CD1c-positive myeloid dendritic cell (primary cell): Measurements from ENCODE around the gene BCKDK.

ENCODE experiments used
- DNase-seq: peaks from one replicate; pipeline ENCODE4 v3.0.0-alpha.2; 2016; ENCODE audit errors: extremely low spot score

Gene BCKDK

DNA sequence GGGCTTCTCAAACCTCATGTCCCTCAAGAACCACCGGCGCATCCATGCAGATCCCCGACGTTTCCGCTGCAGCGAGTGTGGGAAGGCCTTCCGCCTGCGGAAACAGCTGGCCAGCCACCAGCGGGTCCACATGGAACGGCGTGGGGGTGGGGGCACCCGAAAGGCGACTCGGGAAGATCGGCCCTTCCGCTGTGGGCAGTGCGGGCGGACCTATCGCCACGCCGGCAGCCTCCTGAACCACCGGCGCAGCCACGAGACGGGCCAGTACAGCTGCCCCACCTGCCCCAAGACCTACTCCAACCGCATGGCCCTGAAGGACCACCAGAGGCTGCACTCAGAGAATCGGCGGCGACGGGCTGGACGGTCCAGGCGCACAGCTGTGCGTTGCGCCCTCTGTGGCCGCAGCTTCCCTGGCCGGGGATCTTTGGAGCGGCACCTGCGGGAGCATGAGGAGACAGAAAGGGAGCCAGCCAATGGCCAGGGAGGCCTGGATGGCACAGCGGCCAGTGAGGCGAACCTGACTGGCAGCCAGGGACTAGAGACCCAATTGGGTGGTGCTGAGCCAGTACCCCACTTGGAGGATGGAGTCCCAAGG, 28.1 kb upstream of the BCKDK start:
- no peak for DNase-seq

DNA sequence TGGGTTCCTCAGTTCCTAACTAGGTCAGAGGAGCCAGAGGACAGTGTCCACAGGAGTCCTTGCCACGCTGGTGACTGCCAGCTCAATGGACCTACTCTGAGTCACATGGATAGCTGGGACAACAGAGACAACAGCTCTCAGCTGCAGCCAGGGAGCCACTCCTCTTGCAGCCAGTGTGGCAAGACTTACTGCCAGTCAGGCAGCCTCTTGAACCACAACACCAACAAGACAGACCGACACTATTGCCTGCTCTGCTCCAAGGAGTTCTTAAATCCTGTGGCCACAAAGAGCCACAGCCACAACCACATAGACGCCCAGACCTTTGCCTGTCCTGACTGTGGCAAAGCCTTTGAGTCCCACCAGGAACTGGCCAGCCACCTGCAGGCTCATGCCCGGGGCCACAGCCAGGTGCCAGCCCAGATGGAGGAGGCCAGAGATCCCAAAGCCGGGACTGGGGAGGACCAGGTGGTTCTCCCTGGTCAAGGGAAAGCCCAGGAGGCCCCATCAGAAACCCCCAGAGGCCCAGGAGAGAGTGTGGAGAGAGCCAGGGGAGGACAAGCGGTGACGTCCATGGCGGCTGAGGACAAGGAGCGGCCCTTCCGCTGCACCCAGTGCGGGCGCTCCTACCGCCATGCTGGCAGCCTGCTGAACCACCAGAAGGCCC, 27.3 kb upstream of the BCKDK start:
- DNase-seq: no peak

DNA sequence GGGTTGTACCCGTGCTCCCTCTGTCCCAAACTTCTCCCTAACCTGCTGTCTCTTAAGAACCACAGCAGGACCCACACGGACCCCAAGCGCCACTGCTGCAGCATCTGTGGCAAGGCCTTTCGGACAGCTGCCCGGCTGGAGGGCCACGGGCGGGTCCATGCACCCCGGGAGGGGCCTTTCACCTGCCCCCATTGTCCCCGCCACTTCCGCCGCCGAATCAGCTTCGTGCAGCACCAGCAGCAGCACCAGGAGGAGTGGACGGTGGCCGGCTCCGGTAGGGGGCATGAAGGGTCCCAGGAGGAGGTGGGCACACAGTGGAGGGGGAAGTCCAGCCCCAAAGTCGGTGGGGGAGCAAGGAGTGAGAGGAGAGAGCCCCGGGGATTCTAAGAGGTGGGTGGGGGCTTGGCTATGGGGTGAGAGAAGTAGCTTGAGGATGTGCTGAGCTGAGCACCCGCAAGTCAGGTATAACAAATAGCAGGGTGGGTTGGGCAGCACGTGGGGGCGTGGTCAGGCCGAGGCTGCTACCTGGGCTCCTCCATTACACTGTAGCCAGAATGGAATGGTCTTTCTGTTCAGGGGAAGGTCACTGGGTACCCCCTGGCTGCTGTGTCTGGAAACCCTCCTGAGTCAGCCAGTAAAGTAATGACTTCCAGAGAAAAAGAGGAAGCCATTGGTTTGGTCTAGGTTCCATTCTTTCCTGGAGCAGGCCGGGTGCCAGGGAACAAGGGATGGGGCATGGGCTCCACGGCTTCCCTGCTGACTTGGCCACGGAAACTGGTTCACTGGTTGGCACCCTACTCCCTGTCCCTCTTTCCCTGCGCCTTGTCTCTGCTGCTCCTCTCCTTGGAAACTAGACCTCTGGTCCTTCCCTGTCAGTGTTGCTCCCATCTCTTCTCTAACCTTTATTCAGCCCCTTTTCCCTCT, 26.5 kb upstream of the BCKDK start:
- DNase-seq: no peak

DNA sequence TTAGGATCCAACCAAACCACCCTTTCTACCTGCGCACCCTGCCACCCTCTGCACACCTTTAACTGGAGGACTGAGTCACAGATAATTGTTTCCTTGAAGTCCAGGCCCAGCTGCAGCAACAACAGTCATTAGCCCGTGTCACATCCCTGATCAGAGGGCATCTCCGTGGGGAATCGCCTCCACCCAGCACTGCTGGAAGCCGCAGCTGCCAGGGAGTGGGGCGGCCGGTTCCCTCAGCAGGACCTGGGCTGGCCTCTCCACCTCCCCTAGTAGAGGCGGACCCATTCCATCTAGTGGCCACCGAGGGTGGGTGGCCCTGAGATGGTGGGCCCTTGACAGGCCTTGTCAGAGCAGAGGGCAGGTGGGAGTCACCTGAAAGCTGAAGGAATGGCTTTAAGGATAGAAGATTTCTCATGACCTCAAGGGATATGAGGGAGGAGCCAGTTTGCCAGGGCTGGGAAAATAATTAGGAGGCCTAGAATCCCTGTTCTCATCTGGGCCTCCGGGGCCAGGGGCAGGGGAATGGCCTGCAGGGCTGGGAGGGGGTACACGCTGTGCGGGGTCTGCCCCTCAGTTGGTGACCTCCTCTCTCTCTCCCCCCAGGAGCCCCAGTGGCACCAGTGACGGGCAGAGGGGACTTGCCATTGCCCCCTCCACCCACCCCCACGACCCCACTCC, 25.7 kb upstream of the BCKDK start:
- no peak for DNase-seq

DNA sequence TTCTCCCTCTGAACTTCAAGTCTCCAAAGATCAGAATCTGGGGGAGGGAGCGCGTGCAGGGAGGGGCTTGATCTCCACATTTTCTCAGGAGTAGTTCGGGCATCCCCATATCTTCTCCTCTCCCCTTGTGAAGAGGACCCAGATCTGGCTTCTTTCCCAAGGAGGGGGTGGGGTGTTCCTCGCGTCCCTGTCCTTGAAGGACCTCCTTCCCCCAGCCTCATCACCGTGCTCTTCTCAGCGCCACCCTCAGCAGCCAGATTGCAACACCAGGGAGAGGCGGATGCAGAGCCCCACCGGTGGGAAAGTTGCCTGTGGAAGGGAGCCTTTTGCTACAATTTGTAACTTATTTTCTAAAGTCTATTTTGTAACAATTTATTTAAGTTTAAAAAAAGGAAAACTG, 25.1 kb upstream of the BCKDK start:
- no peak for DNase-seq

DNA sequence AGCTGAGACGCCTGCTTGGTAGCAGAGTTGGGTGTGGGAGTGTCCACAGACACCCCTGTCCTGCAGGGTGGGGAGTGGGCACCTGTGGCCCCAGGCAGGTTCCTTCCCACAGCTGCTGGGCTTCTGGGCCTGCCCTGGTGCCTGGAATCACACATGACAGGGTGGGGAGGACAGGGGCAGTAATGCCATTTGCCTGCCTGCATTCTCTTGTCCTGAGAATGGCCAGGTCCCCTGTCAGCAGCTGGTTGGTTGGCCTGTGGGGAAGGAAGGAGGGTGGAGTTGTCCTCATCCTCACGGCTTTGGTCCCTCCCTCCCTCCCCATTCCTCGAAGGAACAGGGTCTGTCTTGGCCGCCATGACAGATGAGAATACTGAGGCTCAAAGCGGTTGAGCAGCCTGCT, 24.6 kb upstream of the BCKDK start:
- DNase-seq: no peak

DNA sequence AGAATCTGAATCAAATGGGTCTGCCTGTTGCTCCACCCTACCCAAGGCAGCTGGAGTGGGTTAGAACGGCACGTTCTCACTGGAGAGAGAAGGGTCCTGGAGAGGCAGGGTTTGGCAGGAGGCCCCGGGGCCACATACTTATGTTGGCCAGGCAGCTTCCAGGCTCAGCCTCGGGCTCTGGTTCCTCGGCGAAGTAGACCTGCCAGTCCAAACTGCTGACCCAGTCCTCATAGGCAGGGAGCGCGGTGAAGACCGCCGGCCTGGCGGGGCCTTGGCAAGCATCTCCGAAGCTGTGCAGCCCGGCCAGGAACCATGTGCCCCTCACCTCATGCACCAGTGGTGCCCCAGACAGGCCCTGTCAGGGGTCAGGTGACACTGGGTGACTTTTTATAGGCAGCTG, 24.2 kb upstream of the BCKDK start:
- DNase-seq: no peak

DNA sequence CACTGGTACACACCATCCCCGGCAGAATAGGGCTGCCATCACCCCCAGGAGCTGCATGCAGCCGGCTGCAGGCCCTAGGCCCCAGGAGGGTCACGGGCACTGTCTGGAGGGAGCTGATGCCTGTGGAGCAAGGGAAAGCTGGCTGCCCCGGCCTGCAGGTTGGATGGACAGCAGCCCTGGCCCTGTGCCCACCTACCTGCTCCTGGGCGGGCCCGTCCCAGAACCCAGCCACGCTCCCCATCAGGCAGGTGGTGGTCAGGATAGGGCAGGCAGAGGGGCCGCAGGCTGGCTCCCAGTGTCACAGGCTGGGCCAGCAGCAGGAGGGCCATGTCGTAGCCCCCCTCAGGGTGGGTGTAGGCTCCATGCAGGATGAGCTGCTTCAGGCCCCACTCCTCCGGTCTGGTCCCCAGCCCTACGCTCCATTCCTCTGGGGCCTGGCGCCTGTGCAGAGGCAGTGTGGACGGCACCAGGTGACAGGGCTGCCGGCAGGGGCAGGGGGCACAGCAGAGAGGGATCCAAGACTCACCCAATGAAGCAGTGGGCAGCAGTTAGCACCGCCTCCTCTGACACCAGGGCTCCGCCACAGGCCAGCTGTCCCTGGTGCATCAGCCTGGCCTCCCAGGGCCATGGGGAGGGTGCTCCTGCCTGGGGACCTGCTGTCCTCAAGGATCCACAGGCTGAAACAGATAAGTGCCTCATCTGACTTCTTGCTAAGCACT, 23.4 kb upstream of the BCKDK start:
- DNase-seq: no peak

DNA sequence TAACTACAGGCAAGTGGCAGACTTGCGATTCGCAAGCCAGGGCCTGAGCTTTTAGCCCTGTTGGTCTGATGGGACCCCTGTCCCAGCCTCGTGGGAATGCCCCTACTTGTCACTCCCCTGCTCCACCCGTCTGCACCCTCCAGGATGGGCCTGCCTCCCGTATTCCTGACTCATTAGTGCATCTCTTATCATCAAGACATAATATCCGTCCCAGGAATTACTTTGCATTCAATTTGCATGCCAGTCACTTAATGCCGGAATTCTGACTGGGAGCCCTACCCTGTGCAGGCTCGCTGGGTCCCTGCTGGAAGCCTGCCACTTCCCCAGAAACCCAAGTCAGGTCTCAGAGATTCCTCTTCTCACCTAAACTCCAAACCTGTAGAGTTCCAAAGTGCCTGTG, 22.8 kb upstream of the BCKDK start:
- no peak for DNase-seq

DNA sequence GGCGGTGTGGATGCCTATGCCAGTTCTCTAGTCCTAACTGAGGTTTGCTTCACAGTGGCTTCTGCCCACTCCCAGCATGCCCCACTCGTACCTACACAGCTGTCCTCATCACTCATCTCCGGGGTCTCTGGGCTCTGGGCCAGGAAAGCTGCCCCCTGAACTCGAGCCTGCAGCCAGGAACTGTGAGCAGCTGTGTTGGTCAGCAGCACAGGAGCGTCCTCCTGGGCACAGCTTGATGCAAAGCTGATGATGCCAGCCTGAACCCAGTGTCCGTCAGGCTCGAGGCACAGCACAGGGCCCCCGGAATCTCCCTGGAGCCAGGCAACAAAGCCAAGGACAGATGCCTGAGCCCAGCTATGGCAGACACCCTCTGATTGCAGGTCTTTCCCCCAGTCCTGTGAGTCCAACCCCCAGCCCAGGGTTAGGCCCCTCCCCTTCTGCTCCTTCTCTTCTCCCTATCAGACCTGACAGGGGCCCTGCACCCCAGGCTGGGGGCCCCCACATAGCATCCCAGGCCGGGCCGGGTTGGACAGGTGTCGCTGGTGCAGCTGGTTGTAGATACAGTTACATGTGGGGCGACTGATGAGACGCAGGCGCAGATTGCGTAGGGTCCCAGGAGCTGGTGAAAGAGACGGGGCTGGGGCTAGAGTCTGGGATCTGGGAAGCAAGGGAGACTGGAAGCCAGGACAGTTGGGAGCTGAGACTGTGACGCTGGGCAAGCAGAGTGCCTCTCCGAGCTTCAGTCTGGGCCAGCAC, 22.1 kb upstream of the BCKDK start:
- no peak for DNase-seq

DNA sequence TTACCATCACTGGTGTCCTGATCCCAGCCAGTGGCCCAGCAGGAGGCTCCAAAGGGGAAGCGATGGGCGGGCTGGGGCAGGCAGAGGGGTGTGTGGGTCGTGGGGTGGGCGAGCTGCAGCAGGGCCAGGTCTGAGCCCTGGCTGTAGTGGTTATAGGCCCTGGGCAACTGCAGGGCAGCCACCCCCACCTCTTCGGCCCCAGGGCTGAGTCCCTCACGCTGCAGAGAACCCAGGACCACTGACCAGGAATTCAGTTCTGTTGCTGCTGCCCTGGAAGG, 21.6 kb upstream of the BCKDK start:
- no peak for DNase-seq

DNA sequence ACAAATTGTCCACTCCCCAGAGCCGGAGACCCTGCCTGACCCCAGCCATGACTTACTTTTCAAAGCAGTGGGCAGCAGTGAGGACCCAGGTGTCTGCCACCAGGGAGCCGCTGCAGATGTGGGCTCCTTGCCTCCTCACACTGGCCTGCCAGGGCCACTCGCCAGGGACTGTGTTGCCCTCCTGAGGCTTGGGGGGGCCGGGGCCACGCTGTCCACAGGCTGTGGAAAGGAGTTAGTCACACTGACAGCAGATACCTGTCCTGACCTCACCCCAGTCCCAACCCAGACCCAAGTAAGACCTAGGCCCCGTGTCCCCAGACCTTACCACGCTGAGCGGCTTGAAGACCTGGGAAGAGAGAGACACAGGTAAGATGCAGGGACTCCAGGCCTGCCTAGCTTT, 20.7 kb upstream of the BCKDK start:
- no peak for DNase-seq

DNA sequence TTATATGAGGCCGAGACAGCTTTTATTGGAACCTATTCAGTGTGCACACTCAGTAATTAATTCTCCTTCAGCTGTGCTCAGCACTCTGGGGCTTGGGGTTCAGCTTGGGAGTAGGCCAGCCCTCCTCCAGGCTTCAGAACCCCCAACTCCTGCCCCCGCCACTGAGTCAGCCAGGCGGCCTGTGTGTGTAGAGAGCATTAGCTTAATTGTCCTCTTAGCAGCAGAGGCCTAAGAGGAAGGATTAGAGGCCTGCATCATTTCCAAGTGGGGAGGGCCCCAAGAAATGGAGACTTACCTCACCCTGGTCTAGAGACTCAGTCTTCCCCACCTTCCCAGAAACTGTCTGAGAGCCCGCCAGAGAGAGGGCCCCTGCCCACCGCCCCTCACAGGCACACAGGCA, 20.2 kb upstream of the BCKDK start:
- DNase-seq: no peak

DNA sequence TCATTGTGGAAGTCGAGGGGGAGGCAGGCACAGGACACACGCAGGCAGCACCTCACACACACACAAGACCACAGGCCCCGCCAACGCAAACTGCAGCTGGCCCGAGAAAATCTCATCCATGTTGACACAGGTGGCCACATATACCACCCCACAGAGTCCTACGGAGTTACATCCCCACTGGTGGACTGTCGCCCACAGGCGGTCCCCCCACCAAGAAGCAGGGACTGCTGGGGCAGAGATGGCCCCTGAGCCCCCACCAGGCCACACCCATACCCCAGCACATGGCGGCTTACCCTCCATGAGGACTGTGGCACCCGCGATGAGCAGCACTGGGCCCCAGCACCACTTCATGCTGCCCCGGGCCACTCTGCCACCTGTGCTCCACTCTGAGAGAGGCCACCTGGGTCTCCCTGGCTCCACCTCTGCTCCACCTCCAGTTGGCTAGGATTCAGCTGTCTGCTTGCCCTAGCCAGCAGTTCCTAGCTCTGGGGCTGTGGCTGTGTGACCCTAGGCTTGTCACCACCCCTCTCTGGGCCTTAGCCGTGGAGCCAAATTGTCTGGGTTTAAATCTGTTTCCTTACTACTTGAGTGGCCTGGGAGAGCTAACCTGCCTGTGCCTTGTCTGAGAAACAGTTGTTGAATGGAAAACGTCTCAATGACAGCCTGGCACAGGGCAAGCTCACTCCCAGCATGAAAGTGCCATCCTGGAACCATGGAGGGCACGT, 19.6 kb upstream of the BCKDK start, which contains the start of gene PRSS53:
Gene PRSS53, minus strand, starts transcription at position 485 of the 725 bp plus-strand sequence. Its CDS starts 134 bp downstream, at position 351.
- DNase-seq: no peak

DNA sequence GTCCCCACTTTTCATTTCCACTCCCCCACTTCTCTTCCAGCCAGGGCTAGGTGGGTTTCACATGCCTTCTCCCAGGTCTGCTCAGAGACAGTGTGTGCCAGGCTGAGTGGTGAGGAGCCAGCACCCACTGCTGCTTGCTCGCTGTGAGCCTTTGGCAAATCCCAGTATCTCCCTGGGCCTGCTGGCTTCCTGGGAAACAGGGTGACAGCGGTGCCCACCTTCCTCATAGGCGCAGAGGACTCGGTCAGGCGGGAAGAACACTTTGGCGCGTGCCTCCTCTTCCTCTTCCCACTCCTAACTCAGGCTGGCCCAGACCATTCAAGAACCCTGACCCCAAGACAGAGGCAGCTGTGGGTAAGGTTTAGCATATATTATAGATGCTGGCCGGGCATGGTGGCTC, 19.0 kb upstream of the BCKDK start:
- no peak for DNase-seq

DNA sequence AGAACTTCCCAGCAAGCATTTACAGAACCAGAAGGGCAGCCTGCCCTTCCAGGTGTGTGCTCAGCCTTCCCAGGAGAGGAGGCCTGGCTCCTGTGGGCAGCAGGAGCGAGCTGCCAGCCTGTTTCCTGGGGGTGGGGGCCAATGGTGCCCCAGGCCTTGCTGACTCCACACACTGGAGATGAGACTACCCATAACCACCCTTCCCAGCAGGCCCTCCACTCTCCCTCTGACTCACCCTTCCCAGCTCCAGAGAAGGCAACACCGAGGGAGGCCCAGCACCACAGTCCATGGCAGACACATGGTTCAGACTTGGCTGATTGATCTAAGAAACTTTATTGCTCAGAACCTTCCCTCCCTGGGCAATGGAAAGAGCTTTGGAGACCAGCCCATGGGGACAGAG, 17.6 kb upstream of the BCKDK start:
- no peak for DNase-seq

DNA sequence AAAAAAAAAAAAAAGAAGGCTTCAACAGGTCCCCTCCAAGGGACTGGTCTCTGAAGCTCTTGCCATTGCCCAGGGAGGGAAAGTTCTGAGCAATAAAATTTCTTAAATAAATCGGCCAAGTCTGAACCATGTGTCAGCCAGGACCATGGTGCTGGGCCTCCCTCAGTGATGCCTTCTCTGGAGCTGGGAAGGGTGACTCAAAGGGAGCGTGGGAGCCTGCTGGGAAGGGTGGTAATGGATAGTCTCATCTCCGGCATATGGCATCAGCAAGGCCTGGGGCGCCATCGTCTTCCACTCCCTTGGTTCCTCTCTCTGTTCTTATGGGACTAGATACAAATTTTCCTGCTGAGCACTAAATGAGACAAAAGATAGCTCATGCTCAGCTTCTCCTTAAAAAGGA, 15.9 kb upstream of the BCKDK start:
- DNase-seq: no peak

DNA sequence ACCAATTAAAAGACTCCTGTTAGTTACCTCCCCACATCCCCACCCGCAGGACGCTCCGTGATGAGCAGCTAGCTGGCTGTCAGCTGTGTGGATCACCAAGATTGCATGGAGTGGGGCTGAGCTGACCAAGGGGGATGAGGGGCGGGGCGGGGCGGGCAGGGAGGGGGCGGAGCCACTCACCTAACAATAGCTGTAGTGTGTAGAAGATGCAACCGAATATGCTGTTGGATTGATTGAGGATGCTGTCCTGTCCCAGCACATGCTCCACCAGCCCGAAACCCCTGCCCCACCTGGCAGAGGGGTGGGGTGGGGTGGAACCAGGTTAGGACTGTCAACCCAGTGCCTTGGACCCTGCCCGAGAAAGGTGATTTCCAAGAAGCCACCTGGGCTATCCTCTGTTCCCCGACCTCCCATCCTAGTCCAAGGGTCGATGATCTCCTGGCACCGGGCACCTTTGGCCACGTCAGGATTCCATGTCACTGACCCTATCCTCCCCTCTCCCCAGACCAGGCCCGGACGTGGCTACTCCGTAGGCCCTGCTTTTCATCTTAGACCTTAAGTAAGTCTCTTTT, 15.0 kb upstream of the BCKDK start:
- no peak for DNase-seq

DNA sequence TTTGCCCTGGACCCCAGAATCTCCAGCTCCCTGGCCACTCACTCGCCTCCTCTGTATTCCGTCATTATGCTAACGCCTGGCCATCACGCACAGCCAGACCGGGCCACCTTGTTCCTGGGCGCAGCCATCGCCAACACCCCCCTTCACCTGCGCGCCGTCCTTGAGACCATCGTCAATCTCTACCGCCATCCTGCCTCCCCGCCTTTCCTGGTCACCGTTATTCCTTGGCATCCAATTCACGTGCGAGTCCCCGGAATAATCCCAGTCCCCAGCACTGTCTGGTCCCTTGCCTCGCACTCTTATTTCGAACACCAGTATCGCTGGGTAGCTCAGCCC, 14.1 kb upstream of the BCKDK start:
- DNase-seq: no peak

DNA sequence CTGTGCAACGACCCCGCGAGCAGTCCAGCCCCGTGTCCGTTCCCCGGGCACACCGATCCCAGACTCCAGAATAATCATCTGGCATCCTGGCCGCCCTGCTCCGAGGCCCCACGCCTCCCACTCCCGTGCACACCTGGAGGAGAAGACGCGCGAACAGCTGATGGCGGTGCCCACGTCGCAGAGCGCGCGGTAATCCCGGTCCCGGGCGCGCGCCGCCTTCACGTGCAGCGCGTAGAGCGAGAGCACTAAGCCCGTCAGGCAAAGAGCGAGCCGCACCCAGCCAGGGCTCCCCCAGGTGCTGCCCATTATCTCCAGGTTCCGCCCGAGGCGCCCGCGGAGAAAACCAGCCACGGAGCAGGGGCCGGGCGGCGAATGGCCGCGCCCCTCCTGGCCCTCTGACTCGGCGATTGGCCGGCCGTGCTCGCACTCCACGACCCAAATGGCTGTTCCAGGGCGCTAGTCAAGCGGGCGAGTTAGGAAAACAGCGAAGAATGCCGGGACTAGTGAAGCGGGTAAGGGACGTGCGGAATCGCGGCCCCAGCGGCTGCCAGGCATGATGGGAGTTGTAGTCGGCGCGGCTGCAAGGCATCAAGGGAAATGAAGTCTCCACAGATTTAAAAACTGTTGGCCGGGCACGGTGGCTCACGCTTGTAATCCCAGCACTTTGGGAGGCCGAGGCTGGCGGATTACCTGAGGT, 13.6 kb upstream of the BCKDK start, which contains the start of gene VKORC1:
Gene VKORC1, minus strand, starts transcription at position 374 of the 697 bp plus-strand sequence. Its CDS starts 68 bp downstream, at position 306.
- DNase-seq: peak; percentile 97
